K562 (cell line): Measurements from ENCODE around the gene NR3C1. TPM values are rescaled to one million over a fixed set of nuclear protein-coding genes. Genes with fewer than 3 reads are reported as not detected.

Source experiments
- BRD4 ChIP-seq: fragments of 200-600 bp; sonication (generic); IDR thresholded peaks from 2 replicates; pipeline ENCODE4 v1.6.1; 2017; ENCODE audit warnings: inconsistent platforms
- COPS2 ChIP-seq: fragments of 450-650 bp; conservative IDR thresholded peaks from 2 replicates; pipeline ENCODE4 v1.6.1; 2016; ENCODE audit warnings: mild to moderate bottlenecking, moderate library complexity
- FOXK2 ChIP-seq, 2 experiments: fragments of 450-650 bp; IDR thresholded peaks in 1 of 2; conservative IDR thresholded peaks in 1 of 2; 2 replicates each; pipeline ENCODE4 v1.6.1; 2016; ENCODE audit warnings: low read depth in 2 of 2, mild to moderate bottlenecking in 1 of 2
- KDM1A ChIP-seq, 2 experiments: fragments of 450-650 bp; IDR thresholded peaks; 2 replicates each; pipeline ENCODE4 v1.6.1; 2016; ENCODE audit warnings: mild to moderate bottlenecking in 2 of 2
- SOX6 ChIP-seq: fragments of 450-650 bp; IDR thresholded peaks from 2 replicates; pipeline ENCODE4 v1.6.1; 2014; ENCODE audit warnings: mild to moderate bottlenecking
- STAT5B ChIP-seq: fragments of 250-450 bp; sonication (Bioruptor Pico); IDR thresholded peaks from 2 replicates; pipeline ENCODE4 v1.8.0; 2021; ENCODE audit warnings: mild to moderate bottlenecking, inconsistent platforms
- TRIM24 ChIP-seq, 2 experiments: fragments of 450-650 bp; IDR thresholded peaks; 2 replicates each; pipeline ENCODE4 v1.6.1; 2016
- ZNF133 ChIP-seq: fragments of 250-450 bp; sonication (Bioruptor Pico); IDR thresholded peaks from 2 replicates; pipeline ENCODE4 v1.4.0; 2020; ENCODE audit warnings: mild to moderate bottlenecking
- ZNF140 ChIP-seq: fragments of 250-450 bp; sonication (Bioruptor Pico); IDR thresholded peaks from 2 replicates; pipeline ENCODE4 v1.8.0; 2021; ENCODE audit warnings: moderate library complexity, mild to moderate bottlenecking, inconsistent platforms
- polyA plus RNA-seq, 8 experiments: library from polyadenylated mRNA; depleted of rRNA in 4 of 8; stranded (reverse) in 5 of 8; unstranded in 3 of 8; fragments of >200 nt; fragmentation: Nextera tagmentation in 2 of 8; fragmentation: Illumina TruSeq in 1 of 8; extraction: Ambion mirVana in 2 of 8; extraction: Trizol in 1 of 8; gene quantifications; 2 replicates each; pipeline versions ENCODE4 v1.2.1 to v1.2.3, GENCODE V29; 2011 to 2014; ENCODE audit warnings: inconsistent platforms in 1 of 8, missing spikeins in 1 of 8
- total RNA-seq, 7 experiments: library from RNA; depleted of rRNA in 6 of 7; stranded (reverse); fragments of >200 nt in 6 of 7; fragmentation: Illumina TruSeq in 2 of 7; extraction: Trizol in 2 of 7; gene quantifications; 2 replicates each; pipeline versions ENCODE4 v1.2.1 to v1.2.3, GENCODE V29; 2011 to 2021; ENCODE audit warnings: low replicate concordance in 1 of 7
- TF ChIP-seq, protein P1 (sequence below): fragments of 200-800 bp; sonication (Bioruptor generic); IDR thresholded peaks from 2 replicates; pipeline ENCODE4 v1.6.1; 2016; ENCODE audit warnings: missing genetic modification characterization, missing compliant biosample characterization
- TF ChIP-seq, protein P2 (sequence below): sonication (generic); formaldehyde crosslinking; IDR thresholded peaks from 2 replicates; pipeline ENCODE4 v1.8.0; 2022; ENCODE audit warnings: mild to moderate bottlenecking, missing genetic modification reagents

NR3C1 gene
- total and polyA plus RNA-seq, 9 of the 15 experiments (the other 6 are each of a cell fraction or from before 2014, with no cell fraction given), result 8.2 to 36.0 (median 15.0) TPM

DNA sequence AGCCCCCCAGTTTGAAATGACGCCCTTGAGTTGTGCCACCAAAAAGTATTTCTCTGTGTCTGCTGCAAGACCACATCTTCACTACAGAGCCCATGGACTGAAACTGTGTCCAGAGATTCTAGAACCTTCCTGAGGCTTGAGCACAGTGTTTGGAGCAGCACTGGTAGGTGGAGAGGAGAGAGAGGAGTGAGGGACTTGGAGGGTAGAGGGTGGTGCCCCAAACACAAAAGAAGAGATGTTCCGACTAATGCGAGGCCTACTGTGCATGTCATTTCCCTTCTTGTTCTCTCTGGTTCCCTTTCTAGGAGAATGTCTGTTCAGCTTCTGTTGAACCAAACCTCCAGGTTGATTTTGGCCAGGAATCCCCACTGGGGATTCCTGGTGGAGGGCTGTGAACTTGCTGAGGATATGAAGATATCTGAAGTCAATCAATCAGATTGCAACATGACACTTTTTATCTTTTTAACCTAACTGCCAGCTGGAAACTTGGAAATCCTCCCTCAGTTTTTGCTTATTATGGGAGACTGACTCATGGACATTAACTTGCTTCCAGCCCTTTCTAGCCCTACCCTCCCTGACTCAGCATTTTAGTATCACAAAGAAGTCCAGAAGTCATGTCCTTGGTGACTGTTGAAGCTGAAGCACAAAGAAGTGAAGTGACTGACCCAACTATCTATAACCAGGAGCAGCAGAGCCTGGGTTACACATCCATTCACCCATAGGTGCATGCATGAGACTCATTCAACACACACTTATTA, 154.5 kb downstream of the NR3C1 start (continued):
- TF ChIP-seq, protein P1, sequence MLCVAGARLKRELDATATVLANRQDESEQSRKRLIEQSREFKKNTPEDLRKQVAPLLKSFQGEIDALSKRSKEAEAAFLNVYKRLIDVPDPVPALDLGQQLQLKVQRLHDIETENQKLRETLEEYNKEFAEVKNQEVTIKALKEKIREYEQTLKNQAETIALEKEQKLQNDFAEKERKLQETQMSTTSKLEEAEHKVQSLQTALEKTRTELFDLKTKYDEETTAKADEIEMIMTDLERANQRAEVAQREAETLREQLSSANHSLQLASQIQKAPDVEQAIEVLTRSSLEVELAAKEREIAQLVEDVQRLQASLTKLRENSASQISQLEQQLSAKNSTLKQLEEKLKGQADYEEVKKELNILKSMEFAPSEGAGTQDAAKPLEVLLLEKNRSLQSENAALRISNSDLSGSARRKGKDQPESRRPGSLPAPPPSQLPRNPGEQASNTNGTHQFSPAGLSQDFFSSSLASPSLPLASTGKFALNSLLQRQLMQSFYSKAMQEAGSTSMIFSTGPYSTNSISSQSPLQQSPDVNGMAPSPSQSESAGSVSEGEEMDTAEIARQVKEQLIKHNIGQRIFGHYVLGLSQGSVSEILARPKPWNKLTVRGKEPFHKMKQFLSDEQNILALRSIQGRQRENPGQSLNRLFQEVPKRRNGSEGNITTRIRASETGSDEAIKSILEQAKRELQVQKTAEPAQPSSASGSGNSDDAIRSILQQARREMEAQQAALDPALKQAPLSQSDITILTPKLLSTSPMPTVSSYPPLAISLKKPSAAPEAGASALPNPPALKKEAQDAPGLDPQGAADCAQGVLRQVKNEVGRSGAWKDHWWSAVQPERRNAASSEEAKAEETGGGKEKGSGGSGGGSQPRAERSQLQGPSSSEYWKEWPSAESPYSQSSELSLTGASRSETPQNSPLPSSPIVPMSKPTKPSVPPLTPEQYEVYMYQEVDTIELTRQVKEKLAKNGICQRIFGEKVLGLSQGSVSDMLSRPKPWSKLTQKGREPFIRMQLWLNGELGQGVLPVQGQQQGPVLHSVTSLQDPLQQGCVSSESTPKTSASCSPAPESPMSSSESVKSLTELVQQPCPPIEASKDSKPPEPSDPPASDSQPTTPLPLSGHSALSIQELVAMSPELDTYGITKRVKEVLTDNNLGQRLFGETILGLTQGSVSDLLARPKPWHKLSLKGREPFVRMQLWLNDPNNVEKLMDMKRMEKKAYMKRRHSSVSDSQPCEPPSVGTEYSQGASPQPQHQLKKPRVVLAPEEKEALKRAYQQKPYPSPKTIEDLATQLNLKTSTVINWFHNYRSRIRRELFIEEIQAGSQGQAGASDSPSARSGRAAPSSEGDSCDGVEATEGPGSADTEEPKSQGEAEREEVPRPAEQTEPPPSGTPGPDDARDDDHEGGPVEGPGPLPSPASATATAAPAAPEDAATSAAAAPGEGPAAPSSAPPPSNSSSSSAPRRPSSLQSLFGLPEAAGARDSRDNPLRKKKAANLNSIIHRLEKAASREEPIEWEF, result no peak
- TF ChIP-seq COPS2, result no peak
- peak; percentile 27 to 54; a peak in 3 of 4 replicates for TF ChIP-seq KDM1A (IDR thresholded peaks at IDR 0.05)
- peak; percentile 31 to 71; a peak in 2 of 4 replicates for TF ChIP-seq TRIM24 (IDR thresholded peaks at IDR 0.05)
- no peak for TF ChIP-seq ZNF133 (CRISPR knock-in tag)
- no peak for TF ChIP-seq FOXK2 (conservative IDR thresholded peaks at IDR 0.05 in 1 of 2, IDR thresholded peaks at IDR 0.05 in 1 of 2; ENCODE audit: low read depth in 2 of 2)
- TF ChIP-seq BRD4, result no peak
- no peak for TF ChIP-seq STAT5B (CRISPR knock-in tag)
- TF ChIP-seq, protein P2, sequence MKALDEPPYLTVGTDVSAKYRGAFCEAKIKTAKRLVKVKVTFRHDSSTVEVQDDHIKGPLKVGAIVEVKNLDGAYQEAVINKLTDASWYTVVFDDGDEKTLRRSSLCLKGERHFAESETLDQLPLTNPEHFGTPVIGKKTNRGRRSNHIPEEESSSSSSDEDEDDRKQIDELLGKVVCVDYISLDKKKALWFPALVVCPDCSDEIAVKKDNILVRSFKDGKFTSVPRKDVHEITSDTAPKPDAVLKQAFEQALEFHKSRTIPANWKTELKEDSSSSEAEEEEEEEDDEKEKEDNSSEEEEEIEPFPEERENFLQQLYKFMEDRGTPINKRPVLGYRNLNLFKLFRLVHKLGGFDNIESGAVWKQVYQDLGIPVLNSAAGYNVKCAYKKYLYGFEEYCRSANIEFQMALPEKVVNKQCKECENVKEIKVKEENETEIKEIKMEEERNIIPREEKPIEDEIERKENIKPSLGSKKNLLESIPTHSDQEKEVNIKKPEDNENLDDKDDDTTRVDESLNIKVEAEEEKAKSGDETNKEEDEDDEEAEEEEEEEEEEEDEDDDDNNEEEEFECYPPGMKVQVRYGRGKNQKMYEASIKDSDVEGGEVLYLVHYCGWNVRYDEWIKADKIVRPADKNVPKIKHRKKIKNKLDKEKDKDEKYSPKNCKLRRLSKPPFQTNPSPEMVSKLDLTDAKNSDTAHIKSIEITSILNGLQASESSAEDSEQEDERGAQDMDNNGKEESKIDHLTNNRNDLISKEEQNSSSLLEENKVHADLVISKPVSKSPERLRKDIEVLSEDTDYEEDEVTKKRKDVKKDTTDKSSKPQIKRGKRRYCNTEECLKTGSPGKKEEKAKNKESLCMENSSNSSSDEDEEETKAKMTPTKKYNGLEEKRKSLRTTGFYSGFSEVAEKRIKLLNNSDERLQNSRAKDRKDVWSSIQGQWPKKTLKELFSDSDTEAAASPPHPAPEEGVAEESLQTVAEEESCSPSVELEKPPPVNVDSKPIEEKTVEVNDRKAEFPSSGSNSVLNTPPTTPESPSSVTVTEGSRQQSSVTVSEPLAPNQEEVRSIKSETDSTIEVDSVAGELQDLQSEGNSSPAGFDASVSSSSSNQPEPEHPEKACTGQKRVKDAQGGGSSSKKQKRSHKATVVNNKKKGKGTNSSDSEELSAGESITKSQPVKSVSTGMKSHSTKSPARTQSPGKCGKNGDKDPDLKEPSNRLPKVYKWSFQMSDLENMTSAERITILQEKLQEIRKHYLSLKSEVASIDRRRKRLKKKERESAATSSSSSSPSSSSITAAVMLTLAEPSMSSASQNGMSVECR, result no peak
- no peak for TF ChIP-seq ZNF140 (CRISPR knock-in tag)
- TF ChIP-seq SOX6, result no peak
